Activated B cell treated with CpG ODN at 0.5 μM for 24 hours (primary cell): ENCODE measurements around the gene UBA3. TPM values are rescaled to one million over a fixed set of nuclear protein-coding genes. Genes with fewer than 3 reads are reported as not detected.

ENCODE experiments used
- ATAC-seq: fragments of 200-7000 bp; cut with Tn5 transposase; one replicate; pipeline ENCODE4 v1.10.0; 2021; ENCODE audit warnings: low read depth, mild to moderate bottlenecking, moderate library complexity
- CTCF ChIA-PET: fragments of 350-600 bp; sonication (Branson Sonifier 250); formaldehyde crosslinking; loops from one replicate; lab custom pipeline; 2021; ENCODE audit warnings: antibody characterized with exemption; lab: Charles Lee
- POLR2A ChIA-PET: fragments of 350-600 bp; sonication (Branson Sonifier 250); formaldehyde crosslinking; loops from one replicate; lab custom pipeline; 2021; ENCODE audit warnings: antibody characterized with exemption; lab: Charles Lee
- DNase-seq: peaks from one replicate; pipeline ENCODE4 v3.0.0; 2022
- H3K27ac Mint-ChIP-seq: one replicate; pipeline ENCODE4 v1.8.0; 2020; ENCODE audit warnings: mixed read lengths
- H3K27me3 Mint-ChIP-seq: one replicate; pipeline ENCODE4 v1.8.0; 2021; ENCODE audit warnings: mixed read lengths
- H3K36me3 Mint-ChIP-seq: one replicate; pipeline ENCODE4 v1.8.0; 2021; ENCODE audit warnings: low read depth, mixed read lengths
- H3K4me1 Mint-ChIP-seq: one replicate; pipeline ENCODE4 v1.8.0; 2021; ENCODE audit warnings: mixed read lengths
- H3K4me3 Mint-ChIP-seq: one replicate; pipeline ENCODE4 v1.8.0; 2020; ENCODE audit warnings: mild to moderate bottlenecking, mixed read lengths
- H3K9me3 Mint-ChIP-seq: one replicate; pipeline ENCODE4 v1.8.0; 2020; ENCODE audit warnings: mixed read lengths
- CTCF ChIP-seq: fragments of 200-600 bp; IDR thresholded peaks from one replicate; pipeline ENCODE4 v1.8.0; 2022; ENCODE audit warnings: antibody characterized with exemption, mild to moderate bottlenecking
- intact Hi-C: fragments of 100-400 bp; cut with micrococcal nuclease; formaldehyde crosslinking; loops from one replicate; pipeline ENCODE4 v1.15.1; 2024
- total RNA-seq: library from RNA; stranded (reverse); gene quantifications from 2 replicates; pipeline ENCODE4 v1.2.3, GENCODE V29; 2022

Gene UBA3
- total RNA-seq, 1 donor from 2014 or later: 86.6 TPM

- ChIA-PET POLR2A (interaction anchor here (1.0 kb wide), 1 partner anchor 33 kb away, joined by 3 read pairs; no protein-coding TSS in a partner anchor), CTCF (interaction anchor here (0.8 to 3.7 kb wide), 10 partner anchors 8 to 187 kb away, joined by 3 to 31 read pairs (median 5); partner anchors contain the start of genes ARL6IP5 and TMF1)
- DNase-seq: no peak
- H3K27ac Mint-ChIP-seq: no peak overlapping the region
- no peak overlapping the region for H3K4me3 Mint-ChIP-seq
- H3K9me3 Mint-ChIP-seq: no peaks in the 10 kb centered on the region
- H3K27me3 Mint-ChIP-seq: no peaks in the 10 kb centered on the region
- no peak for ATAC-seq
- no peaks in the 10 kb centered on the region for H3K36me3 Mint-ChIP-seq
- no peak for TF ChIP-seq CTCF
- intact Hi-C loops: loop anchor here (2.0 kb wide), 3 partner anchors 35 to 551 kb away; partner anchors contain the start of gene ARL6IP5
- peaks cover 4% of the 10 kb centered on the region for H3K4me1 Mint-ChIP-seq
Measured at GRCh38 chr3:69119681-69120080, 39.5 kb upstream of the UBA3 start.

- peaks cover 4% of the 10 kb centered on the region for H3K4me1 Mint-ChIP-seq
Measured at GRCh38 chr3:69119138-69119537, 39.0 kb upstream of the UBA3 start.

GRCh38 chr3:69118555-69118954 lies 38.4 kb upstream of the UBA3 start:
- no peak for TF ChIP-seq CTCF
- Mint-ChIP-seq H3K27ac (no peak overlapping the region), H3K4me1 (peaks cover 4% of the 10 kb centered on the region), H3K4me3 (no peak overlapping the region), H3K27me3 (no peaks in the 10 kb centered on the region), H3K9me3 (no peaks in the 10 kb centered on the region), H3K36me3 (no peaks in the 10 kb centered on the region)
- intact Hi-C loops: no loop called here
- ChIA-PET CTCF (interaction anchor here (2.9 kb wide), 1 partner anchor 25 kb away, joined by 10 read pairs; no protein-coding TSS in a partner anchor), POLR2A (no interaction called here)
- no peak for DNase-seq
- ATAC-seq: no peak

More at GRCh38 chr3:69119138-69119537, 39.0 kb upstream of the UBA3 start:
- Mint-ChIP-seq H3K27me3 (no peaks in the 10 kb centered on the region), H3K9me3 (no peaks in the 10 kb centered on the region), H3K27ac (no peak overlapping the region), H3K4me3 (no peak overlapping the region), H3K36me3 (no peaks in the 10 kb centered on the region)
- intact Hi-C loops: no loop called here
- ChIA-PET CTCF (interaction anchor here (1.0 to 3.7 kb wide), 5 partner anchors 25 to 187 kb away, joined by 5 to 31 read pairs (median 15); partner anchors contain the start of gene TMF1), POLR2A (interaction anchor here (1.0 kb wide), 1 partner anchor 33 kb away, joined by 3 read pairs; no protein-coding TSS in a partner anchor)
- no peak for TF ChIP-seq CTCF
- no peak for ATAC-seq
- DNase-seq: no peak

- Mint-ChIP-seq H3K36me3 (no peaks in the 10 kb centered on the region), H3K27me3 (no peaks in the 10 kb centered on the region), H3K4me1 (peaks cover 4% of the 10 kb centered on the region), H3K9me3 (no peaks in the 10 kb centered on the region), H3K4me3 (no peak overlapping the region), H3K27ac (no peak overlapping the region)
- POLR2A ChIA-PET: no interaction called here
- no peak for ATAC-seq
- no peak for TF ChIP-seq CTCF
- no peak for DNase-seq
- CTCF ChIA-PET: no interaction called here
- intact Hi-C loops: no loop called here
Measured at GRCh38 chr3:69116897-69117296, 36.7 kb upstream of the UBA3 start.

GRCh38 chr3:69116162-69116561 lies 36.0 kb upstream of the UBA3 start:
- Mint-ChIP-seq H3K36me3 (no peaks in the 10 kb centered on the region), H3K4me3 (no peak overlapping the region), H3K4me1 (peaks cover 4% of the 10 kb centered on the region), H3K27ac (no peak overlapping the region), H3K27me3 (no peaks in the 10 kb centered on the region), H3K9me3 (no peaks in the 10 kb centered on the region)
- intact Hi-C loops: no loop called here
- TF ChIP-seq CTCF: no peak
- ChIA-PET CTCF (no interaction called here), POLR2A (no interaction called here)
- ATAC-seq: no peak
- DNase-seq: no peak
